Activated CD8-positive, alpha-beta memory T cell treated with anti-CD3 and anti-CD28 coated beads, Interleukin-2, amount 50 U/mL, for 1 hour (primary cell): ENCODE results near the gene FNDC3A.
"Not testable (repeated sequence)": the region's sequence is repeated elsewhere in the genome, so short reads cannot be mapped to it uniquely, and the experiment has no call there.

Experiments
- DNase-seq: peaks from one replicate; pipeline ENCODE4 v3.0.0-alpha.2; 2020; ENCODE audit errors: extremely low read depth

FNDC3A gene

GRCh38 chr13:49030213-49030612, 54.5 kb downstream of the FNDC3A start:
- DNase-seq, result no peak

- DNase-seq, result no peak
These were observed 65.2 kb downstream of the FNDC3A start for GRCh38 chr13:49040872-49041271.

- DNase-seq, result no peak
These were observed 66.8 kb downstream of the FNDC3A start for GRCh38 chr13:49042476-49042875.

GRCh38 chr13:49044008-49044407, 68.3 kb downstream of the FNDC3A start:
- no peak for DNase-seq

GRCh38 chr13:49044836-49045235, 69.1 kb downstream of the FNDC3A start:
- no peak for DNase-seq

GRCh38 chr13:49046002-49046401, 70.3 kb downstream of the FNDC3A start:
- no peak for DNase-seq

- no peak for DNase-seq
These were observed 70.8 kb downstream of the FNDC3A start for GRCh38 chr13:49046519-49046918.

- no peak for DNase-seq
These were observed 77.1 kb downstream of the FNDC3A start for GRCh38 chr13:49052813-49053212.

- DNase-seq, result no peak
These were observed 77.5 kb downstream of the FNDC3A start for GRCh38 chr13:49053215-49053614.

GRCh38 chr13:49053906-49054305, 78.2 kb downstream of the FNDC3A start:
- DNase-seq, result no peak

GRCh38 chr13:49055021-49055420, 79.3 kb downstream of the FNDC3A start:
- DNase-seq, result no peak

GRCh38 chr13:49057176-49057575, 81.5 kb downstream of the FNDC3A start:
- DNase-seq, result no peak

- no peak for DNase-seq
These were observed 83.0 kb downstream of the FNDC3A start for GRCh38 chr13:49058761-49059160.

- DNase-seq, result no peak
These were observed 85.1 kb downstream of the FNDC3A start for GRCh38 chr13:49060678-49061387.

GRCh38 chr13:49061388-49061752, 85.7 kb downstream of the FNDC3A start:
- not testable (repeated sequence) for DNase-seq

GRCh38 chr13:49062297-49062896, 86.7 kb downstream of the FNDC3A start:
- DNase-seq, result no peak

- DNase-seq, result no peak
These were observed 87.3 kb downstream of the FNDC3A start for GRCh38 chr13:49063011-49063410.

- no peak for DNase-seq
These were observed 87.8 kb downstream of the FNDC3A start for GRCh38 chr13:49063497-49063896.

GRCh38 chr13:49064476-49064875, 88.8 kb downstream of the FNDC3A start:
- no peak for DNase-seq

- no peak for DNase-seq
These were observed 91.1 kb downstream of the FNDC3A start for GRCh38 chr13:49066856-49067255.

- DNase-seq, result not testable (repeated sequence)
These were observed 92.8 kb downstream of the FNDC3A start for GRCh38 chr13:49068498-49068897.

GRCh38 chr13:49070021-49070420, 94.3 kb downstream of the FNDC3A start:
- not testable (repeated sequence) for DNase-seq

- no peak for DNase-seq
These were observed 95.7 kb downstream of the FNDC3A start for GRCh38 chr13:49071341-49071937.
